LNCaP clone FGC (cell line): ENCODE results near the gene TSPOAP1.
"Not testable (repeated sequence)": the region's sequence is repeated elsewhere in the genome, so short reads cannot be mapped to it uniquely, and the experiment has no call there.

ENCODE experiments used
- DNase-seq: peaks from one replicate; pipeline ENCODE4 v3.0.0-alpha.2; 2011; ENCODE audit warnings: low read depth
- H3K4me3 ChIP-seq: 2 replicates; pipeline ENCODE4 v1.5.1; 2011; ENCODE audit warnings: mild to moderate bottlenecking, low read depth, low read length, control low read depth
- TF ChIP-seq, protein P1 (sequence below): IDR thresholded peaks from 2 replicates; pipeline ENCODE4 v1.5.1; 2012; ENCODE audit warnings: mild to moderate bottlenecking; ENCODE audit not compliant: control insufficient read depth, insufficient read depth; ENCODE audit errors: extremely low read depth

Gene TSPOAP1

DNA sequence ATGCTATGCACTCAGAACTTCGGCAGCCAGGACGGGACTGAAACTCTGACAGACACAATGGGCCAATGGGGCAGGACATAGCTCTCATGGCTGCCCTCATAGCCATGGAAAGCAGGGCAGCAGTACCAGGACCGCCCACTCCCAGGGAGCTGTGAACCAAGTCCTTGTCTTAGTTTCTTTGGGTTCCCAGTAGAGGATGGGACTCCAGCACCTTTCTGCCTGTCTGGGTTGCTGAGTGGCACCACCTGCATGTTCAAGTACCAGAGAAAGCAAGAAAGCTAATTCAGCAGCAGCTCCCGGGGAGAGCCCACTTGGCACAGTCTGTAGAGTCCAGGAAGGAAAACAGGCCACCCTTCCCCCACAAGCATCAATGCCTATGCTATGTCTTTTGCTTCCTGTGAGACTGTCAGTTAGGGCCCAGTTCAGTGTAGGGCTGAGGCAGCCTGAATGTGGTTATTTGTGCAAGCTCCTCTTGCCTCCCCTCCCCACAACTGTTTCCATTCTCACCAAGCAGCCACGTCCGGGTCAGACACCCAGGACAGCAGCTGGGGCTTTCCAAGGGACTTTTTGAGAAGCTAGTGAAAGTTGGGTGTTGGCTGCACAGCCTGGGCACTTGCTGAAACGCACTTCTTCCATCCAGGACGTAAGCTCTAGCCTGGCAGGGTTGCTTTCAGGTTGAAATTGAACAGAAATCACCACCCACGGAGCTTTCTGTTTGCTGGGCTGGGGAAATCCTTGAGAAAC lies 15.6 kb upstream of the TSPOAP1 start:
- TF ChIP-seq, protein P1, sequence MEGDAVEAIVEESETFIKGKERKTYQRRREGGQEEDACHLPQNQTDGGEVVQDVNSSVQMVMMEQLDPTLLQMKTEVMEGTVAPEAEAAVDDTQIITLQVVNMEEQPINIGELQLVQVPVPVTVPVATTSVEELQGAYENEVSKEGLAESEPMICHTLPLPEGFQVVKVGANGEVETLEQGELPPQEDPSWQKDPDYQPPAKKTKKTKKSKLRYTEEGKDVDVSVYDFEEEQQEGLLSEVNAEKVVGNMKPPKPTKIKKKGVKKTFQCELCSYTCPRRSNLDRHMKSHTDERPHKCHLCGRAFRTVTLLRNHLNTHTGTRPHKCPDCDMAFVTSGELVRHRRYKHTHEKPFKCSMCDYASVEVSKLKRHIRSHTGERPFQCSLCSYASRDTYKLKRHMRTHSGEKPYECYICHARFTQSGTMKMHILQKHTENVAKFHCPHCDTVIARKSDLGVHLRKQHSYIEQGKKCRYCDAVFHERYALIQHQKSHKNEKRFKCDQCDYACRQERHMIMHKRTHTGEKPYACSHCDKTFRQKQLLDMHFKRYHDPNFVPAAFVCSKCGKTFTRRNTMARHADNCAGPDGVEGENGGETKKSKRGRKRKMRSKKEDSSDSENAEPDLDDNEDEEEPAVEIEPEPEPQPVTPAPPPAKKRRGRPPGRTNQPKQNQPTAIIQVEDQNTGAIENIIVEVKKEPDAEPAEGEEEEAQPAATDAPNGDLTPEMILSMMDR = no peak
- H3K4me3 ChIP-seq = no peak overlapping the region
- no peak for DNase-seq

GRCh38 chr17:58343131-58343530 lies 14.5 kb upstream of the TSPOAP1 start:
- TF ChIP-seq, protein P1 = no peak
- no peak for DNase-seq
- H3K4me3 ChIP-seq = no peak overlapping the region

GRCh38 chr17:58341861-58342475 lies 13.4 kb upstream of the TSPOAP1 start:
- DNase-seq = no peak
- TF ChIP-seq, protein P1 = no peak
- H3K4me3 ChIP-seq = no peak overlapping the region

- not testable (repeated sequence) for H3K4me3 ChIP-seq, DNase-seq
These were observed 12.7 kb upstream of the TSPOAP1 start for GRCh38 chr17:58341136-58341860.

DNA sequence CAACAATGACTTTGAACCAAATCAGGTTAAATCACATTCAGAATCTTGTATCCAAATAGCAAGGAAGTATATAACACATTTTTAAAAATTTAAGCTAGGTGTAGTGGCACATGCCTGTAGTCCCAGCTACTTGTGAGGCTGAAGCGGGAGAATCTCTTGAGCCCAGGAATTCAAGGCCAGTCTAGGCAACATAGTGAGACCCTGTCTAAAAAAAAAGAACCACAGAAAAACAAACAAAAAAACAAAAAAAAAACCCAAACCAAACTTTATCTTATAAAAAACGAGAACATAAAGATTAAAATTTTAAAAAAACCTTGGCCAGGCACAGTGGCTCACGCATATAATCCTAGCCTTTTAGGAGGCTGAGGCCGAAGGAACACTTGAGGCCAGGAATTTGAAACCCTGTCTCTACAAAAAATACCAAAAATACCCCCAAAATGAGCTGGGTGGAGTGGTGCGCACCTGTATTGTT lies 11.8 kb upstream of the TSPOAP1 start:
- TF ChIP-seq, protein P1 = no peak
- DNase-seq = no peak
- no peak overlapping the region for H3K4me3 ChIP-seq

DNA sequence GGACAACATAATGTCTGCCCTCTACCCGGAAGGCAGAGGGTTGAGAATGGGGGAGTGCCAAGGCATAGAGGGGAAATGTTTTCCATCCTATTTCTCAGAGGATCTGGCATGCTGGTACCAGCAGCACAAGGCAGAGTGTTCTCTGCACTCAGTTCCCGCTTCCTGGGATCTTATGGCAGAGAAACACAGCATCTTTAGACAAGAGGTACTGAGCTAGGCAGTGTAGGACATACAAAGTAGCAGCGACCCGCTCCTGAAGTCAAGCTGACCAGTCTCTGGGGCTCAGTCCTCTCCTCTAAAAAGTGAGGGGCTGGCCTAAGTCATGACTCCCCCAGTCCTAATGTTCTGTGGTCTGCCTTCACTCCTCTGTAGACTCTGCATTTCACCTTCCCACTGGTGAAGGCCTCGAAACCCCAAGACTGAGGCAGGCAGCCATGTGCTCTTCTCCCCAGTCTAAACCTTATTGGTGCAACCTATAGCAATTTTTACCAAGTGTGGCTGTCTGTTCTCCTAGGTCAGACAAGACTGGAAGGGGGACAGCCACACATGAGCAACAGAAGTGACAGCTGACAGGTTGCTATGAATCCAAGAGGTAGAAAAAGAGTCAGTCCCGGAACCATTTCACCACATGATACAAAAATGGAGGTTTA lies 11.3 kb upstream of the TSPOAP1 start:
- TF ChIP-seq, protein P1 = no peak
- no peak overlapping the region for H3K4me3 ChIP-seq
- no peak for DNase-seq
